HG03103 (cell line): ENCODE measurements around the gene SLC23A2.
"Not testable (repeated sequence)": the region's sequence is repeated elsewhere in the genome, so short reads cannot be mapped to it uniquely, and the experiment has no call there.

Source experiments
- ATAC-seq: cut with Tn5 transposase; IDR thresholded peaks from one replicate; pipeline ENCODE4 v1.9.1; 2021; ENCODE audit warnings: low read depth; ENCODE audit not compliant: unreplicated experiment

SLC23A2 gene

DNA sequence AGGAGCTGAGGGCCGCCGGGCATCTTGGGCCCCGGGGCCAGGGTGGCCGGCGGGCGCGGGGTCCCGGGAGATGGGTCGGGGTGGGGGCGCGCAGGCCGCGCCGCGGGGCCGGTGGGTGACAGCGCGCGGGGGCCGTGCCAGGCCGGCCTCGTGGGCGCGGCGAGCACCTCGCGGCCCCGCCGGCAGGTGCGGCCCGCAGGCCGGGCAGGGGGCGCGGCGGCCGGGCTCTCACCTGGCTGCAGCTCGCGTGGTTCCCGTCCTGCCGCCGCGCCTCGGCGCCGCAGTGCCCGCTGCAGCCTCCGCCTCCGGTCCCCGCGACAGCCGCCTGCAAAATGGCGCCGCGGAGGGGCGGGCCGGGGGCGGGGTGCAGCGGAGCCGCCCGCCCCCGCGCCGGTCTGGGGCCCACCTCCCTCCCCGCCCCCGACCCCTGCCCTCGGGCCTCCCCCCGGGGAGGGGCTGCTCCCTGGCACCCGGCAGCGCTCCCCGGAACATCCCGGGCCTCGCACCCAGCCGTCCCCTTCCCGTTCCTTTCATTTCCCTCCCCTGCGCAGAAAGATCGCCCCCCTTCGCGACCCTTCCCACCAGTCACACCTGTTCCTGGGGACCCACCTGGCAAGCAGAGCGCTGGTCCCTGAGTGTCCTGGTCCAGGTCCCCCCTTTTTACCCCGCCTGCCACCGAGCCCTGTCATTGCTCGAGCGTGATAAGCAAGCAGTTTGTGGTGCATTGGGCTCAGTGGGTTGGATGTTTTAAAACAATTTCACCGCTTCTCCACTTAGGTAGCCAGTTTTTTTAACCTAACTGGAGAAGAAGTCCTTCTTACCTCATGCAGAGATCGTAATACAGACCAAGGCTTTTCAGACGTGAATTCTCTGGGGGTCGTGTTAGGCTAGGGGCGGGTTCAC, at the start of gene SLC23A2:
Gene SLC23A2, minus strand, starts transcription at position 337 of the 903 bp plus-strand sequence. CDS start 68,948 bp downstream, outside the sequence.
- peak; percentile 46 for ATAC-seq

DNA sequence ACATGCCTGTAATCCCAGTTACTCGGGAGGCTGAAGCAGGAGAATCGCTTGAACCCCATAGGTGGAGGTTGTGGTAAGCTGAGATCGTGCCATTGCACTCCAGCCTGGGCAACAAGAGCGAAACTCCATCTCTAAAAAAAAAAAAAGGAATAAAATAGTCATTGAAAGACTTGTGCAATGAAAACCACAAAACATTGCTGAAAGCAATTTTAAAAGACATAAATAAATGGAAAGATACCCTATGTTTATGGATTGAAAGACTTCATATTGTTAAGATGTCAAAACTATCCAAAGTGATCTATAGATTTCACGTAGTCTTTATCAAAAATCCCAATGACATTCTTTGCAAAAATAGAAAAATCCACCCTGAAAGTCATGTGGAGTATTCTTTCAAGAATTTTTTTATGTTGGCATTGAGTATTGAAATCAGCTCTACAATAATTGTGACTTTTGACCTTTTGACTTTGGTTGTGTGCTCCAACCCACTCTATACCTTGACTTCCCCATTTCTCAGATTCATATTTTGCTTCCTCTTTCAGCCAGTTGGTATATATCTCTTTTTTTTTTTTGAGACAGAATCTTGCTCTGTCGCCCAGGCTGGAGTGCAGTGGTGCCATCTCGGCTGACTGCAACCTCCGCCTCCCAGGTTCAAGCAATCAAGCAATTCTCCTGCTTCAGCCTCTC, 45.5 kb upstream of the SLC23A2 start:
- ATAC-seq, result no peak

DNA sequence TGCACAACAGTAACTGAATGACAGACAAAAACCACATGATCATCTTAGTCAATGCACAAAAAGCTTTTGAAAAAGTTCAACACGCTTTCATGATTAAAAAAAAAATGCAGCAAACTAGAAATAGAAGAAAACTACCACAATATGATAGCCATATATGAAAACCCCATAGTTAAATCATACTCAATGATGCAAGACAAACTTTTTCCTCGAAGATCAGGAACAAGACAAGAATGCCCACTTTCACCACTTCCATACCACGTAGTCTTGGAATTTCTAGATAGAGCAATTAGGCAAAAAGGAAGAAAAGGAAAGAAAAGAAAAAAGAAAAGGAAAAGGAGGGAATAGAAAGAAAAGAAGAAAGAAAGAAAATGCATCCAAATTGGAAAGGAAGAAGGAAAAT, 44.6 kb upstream of the SLC23A2 start:
- ATAC-seq, result no peak

DNA sequence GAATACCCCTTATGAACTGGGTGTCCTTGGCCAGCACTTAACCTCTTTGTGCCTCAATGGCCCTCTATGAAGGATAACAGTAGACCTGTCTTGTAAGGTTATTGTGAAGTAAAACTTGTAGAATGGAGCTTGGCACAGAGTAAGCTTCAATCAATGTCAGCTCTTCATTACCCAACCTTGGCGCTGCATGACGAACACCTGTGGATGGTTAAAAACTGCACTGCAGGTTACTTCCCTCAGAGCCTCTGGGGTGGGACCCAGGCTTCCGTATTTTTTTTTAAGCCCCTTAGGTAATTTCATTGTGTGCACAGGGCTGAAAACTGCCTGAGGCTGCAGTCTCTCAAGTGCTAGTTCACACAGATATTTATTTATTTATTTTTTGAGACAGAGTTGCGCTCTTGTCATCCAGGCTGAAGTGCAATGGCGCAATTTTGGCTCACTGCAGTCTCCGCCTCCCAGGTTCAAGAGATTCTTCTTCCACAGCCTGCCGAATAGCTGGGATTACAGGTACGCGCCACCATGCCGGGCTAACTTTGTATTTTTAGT, 42.8 kb upstream of the SLC23A2 start:
- no peak for ATAC-seq

DNA sequence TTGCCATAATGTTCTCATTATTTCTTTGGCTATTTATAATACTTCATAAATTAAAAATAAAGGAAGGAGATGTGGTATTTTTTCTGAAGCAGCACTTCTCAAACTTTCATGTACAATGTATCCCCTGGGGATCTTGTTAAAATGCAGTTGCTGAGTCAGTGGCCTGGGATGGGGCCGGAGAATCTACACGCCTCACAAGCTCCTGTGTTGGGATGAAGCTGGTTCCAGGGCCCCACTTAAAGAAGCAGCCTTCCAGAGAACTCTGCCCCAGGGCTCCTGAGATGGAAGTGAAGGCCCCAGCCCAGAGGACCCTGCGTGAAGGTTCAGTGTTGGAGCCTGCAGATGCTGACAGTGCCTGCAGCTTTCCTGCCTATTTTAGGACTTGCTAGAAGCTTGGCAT, 40.1 kb upstream of the SLC23A2 start:
- ATAC-seq, result no peak

DNA sequence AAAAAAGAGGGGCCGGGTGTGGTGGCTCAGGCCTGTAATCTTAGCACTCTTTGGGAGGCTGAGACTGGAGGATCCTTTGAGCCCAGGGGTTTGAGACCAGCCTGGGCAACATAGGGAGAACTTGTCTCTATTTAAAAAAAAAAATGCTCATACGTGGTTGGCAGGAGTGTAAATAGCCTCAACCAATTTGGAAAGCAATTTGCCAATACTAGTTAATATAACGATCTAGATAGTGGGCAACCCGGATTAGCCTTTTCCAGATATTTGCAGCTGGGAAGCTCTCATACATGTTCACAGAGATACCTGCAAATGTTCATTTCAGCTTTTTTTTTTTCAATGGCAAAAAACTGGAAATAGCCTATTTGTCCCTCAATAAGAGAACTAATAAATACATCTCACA, 39.0 kb upstream of the SLC23A2 start:
- ATAC-seq, result no peak

DNA sequence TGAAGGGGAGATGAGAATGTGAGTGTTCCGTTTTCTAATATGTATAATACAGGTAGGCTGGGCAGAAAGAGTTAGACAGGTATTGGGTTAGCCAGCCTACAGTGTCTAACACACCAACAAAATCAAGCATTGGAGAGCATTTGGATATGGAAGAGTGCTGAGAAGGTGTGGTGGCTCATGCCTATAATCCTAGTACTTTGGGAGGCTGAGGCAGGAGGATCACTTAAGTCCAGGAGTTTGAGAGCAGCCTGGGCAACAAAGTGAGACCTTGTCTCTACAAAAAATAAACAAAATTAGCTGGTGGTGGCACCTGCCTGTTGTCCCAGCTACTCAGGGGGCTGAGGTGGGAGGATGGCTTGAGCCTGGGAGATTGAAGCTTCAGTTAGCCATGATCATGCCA, 38.6 kb upstream of the SLC23A2 start:
- ATAC-seq, result no peak

DNA sequence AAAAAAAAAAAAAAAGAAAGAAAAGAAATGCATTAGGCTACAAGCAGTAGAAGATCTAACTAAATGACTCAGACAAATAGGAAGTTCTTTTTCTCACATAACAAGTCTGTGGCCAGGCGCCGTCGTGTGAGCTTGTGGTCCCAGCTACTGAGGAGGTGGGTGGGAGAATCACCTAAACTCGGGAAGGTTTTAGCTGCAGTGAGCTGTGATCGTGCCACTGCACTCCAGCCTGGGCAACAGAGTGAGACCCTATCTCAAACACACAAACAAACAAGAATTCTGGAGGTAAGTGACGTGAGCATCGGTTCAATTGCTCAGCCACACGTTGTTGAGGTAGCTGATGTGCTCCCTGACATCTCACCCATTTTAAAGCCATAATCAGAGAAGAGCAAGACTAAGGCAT, 37.9 kb upstream of the SLC23A2 start:
- no peak for ATAC-seq

DNA sequence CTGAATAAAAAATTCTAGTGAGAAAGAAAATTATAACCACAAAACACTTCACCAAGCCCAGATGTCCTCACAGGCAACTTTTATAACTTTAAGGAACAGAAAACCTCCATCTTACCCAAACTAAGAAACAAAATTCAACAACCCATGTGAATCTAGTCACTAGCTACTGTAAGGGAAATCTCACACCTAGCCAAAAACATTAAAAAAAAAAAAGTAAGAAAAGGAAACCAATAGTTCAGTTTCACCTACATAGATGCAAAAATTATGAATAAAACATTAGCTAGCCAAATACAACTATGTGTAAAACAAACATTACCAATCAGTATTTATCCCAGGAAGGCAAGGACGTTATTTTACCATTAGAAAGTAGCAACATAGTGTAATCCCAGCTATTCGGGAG, 35.5 kb upstream of the SLC23A2 start:
- no peak for ATAC-seq

DNA sequence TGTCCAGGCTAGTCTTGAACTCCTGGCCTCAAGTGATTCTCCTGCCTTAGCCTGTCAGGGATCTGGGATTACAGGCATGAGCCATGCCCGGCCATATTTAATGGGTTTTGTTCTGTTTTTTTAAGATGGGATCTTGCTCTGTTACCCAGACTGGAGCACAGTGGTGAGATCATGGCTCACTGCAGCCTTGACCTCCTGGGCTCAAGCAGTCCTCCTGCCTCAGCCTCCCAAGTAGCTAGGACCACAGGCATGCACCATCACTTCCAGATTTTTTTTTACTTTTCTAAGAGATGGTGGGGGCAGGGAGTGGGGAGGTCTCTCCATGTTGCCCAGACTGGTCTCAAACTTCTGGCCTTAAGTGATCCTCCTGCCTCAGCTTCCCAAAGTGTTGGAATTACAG, 34.2 kb upstream of the SLC23A2 start:
- not testable (repeated sequence) for ATAC-seq

DNA sequence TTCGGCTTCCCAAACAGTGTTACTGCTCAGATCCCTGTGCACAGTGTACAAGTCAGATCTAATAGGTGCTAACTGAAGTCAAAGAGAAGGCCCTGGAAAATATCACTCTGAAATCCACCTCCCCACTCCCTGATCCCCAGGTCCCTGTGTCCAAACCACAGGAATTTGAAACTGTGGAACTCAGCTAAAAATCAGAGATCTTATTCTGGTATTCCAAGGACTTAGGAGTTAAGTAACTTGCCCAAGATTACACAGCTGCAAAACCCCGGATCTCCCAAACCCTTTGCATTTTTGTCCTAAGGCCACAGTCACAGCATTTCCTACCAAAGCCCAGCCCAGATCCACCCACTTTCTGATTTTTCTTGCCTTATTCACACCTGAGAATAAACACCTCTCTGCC, 32.3 kb upstream of the SLC23A2 start:
- ATAC-seq, result no peak

DNA sequence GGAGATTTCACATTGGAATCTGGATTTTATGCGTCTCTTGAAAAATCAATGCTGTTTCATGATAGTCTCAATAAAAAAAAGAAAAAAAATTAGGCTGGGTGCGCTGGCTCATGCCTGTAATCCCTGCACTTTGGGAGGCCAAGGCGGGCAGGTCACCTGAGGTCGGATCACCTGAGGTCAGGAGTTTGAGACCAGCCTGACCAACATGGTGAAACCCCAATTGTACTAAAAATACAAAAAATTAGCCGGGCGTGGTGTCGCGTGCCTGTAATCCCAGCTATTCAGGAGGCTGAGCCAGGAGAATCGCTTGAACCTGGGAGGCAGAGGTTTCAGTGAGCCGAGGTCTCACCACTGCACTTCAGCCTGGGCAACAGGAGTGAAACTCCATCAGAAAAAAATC, 30.4 kb upstream of the SLC23A2 start:
- ATAC-seq, result not testable (repeated sequence)

DNA sequence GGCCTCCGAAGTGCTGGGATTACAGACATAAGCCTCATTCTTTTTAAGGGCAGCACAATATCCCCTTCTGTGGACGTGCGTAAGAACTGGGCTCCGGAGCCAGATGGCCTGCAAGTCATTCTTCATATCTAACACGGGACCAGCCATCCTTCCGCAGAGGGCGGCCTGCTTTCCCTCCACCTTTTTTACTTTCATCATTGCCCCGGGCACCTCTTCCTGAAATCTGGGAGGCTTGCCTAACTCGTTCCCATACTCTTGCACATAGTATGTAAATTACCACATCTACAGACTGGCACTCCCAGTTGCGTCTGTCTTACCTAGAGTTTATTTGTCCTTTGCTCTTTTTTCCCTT, 29.9 kb upstream of the SLC23A2 start:
- no peak for ATAC-seq

DNA sequence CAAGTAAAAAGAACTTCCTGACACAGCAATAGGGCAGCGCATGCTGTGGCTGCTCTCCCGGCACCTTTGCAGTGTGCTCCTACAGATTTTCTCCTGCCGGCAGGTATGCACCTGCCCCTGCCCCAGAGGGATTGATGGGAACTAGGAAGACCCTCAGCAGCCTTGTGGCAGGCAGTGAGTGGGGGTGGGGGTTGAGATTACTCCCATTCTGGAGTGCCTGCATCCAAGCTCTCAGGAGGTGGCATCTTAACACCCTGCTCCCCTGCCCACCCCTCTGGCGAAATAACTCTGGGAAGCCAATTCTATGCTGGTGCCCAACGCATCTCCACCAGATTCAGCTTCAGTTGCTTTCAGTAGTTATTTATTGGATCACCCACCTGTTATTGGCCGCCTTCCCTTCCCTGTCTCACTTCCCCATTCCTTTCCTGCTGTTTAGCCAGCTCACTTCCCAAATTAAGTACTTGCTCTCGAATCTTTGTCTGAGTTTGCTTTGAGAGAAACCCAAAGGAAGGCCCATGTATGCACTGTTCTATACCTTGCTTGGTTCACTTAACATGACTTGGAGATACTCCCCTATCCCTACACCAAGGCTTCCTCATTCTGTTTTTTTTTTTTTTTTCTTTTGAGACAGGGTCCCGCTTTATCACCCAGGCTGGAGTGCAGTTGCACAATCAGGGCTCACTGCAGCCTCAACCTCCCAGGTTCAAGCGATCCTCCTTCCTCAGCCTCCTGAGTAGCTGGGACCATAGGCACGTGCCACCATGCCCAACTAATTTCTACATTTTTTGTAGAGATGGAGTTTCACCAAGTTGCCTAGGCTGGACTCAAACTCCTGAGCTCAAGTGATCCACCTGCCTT, 29.3 kb upstream of the SLC23A2 start:
- ATAC-seq, result no peak

DNA sequence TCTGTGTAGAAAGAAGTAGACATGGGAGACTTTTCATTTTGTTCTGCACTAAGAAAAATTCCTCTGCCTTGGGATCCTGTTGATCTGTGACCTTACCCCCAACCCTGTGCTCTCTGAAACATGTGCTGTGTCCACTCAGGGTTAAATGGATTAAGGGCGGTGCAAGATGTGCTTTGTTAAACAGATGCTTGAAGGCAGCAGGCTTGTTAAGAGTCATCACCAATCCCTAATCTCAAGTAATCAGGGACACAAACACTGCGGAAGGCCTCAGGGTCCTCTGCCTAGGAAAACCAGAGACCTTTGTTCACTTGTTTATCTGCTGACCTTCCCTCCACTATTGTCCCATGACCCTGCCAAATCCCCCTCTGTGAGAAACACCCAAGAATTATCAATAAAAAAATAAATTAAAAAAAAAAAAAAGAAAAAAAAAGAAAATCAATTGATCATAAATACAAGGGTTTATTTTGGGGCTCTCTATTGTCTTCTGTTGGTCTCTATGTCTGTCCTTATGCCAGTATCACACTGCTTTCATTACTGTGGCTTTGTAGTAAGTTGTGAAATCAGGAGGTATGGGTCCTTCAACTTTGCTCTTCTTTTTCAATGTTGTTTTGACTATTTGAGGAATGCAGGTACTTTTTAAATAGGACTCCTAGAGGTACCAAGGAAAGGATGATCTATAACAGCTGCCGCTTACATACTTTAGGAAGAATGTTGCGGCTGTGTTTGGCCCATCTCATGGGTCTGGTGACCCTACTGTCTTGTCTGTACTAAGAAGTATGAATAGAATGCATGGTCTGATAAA, 27.1 kb upstream of the SLC23A2 start:
- not testable (repeated sequence) for ATAC-seq

DNA sequence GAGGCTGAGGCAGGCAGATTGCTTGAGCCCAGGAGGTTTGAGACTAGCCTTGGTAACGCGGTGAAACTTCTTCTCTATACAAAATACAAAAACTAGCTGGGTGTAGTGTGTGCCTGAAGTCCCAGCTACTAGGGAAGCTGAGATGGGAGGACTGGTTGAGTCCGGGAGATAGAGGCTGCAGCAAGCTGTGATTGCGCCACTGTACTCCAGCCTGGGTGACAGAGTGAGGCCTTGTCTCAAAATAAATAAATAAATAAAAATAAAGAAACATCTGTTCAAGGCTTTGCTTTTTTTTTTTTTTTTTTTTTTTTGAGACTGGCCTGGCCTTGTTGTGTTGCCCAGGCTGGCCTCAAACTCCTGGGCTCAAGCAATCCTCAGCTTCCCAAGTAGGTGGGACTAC, 23.7 kb upstream of the SLC23A2 start:
- ATAC-seq, result no peak

DNA sequence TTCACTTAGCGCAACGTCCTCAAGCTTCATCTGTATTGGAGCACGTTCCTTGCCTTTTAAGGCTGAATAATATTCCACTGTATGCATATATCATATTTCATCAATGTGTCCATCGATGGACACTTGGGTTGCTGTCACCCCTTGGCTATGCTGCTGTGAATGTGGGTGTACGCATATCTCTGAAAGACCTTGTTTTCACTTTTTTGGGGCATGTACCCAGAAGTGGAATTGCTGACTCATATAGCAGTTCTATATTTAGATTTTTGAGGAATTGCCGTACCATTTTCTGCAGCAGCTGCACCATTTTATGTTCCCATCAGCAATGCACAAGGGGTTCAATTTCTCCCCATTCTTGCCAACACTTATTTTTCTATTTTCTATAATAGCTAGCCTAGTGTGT, 22.8 kb upstream of the SLC23A2 start:
- no peak for ATAC-seq

DNA sequence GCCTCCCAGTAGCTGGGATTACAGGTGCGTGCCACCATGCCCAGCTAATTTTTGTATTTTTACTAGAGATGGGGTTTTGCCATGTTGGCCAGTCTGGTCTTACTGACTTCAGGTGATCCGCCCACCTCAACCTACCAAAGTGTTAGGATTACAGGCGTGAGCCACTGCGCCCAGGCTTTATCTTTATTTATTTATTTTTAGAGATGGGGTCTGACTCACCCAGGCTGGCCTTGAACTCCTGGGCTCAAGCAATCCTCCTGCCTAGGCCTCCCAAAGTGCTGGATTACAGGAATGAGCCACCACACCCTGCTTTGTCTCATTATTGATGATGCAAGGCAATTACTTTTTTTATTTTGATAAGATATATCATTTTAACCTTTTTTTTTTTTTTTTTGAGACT, 21.9 kb upstream of the SLC23A2 start:
- ATAC-seq, result not testable (repeated sequence)

DNA sequence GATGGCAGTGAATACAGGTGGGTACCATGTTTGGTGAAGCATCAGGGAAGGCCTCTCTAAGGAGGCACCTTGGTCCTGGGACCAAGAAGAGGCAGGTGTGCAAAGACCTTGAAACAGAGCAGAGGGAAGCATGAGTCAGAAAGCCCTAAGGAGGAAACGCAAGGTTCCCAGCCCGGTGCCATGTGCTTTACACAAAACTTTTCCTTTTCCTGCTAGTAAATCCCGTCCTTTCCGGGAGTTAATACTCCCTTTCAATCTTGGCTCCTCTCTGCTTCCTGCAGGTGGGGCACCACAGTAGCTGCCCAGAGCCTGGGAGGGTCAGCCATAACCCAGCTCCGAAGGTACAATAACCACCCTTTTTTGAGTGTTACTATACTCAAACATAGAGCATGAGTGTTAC, 19.4 kb upstream of the SLC23A2 start:
- ATAC-seq, result no peak
